ENCODE data around the gene TBC1D5.

The TBC1D5 gene

DNA sequence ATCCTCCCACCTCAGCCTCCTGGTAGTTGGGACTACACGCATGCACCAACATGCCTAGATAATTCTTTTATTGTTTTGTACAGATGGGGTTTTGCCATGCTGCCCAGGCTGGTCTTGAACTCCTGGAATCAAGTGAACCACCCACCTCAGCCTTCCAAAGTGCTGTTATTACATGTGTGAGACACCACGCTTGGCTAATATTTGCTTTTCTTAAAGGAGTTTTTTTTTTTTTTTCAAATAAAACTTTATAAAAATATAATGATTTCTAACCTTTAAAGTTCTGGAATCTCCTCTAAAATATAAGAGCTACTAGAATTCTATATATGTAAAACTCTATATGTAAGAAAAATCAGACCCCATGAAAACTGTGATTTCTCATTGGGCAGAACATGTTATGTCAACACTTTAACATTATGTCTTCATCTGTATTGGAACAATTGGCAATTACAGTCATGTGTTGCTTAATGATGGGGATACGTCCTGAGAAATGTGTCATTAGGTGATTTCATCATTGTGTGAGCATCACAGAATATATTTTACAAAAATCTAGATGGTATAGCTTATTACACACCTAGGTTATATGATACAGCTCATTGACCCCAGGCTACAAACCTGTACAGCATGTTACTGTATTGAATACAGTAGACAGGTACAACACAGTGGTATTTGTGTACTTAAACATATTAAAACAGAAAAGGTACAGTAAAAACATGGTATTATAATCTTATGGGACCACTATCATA is 480.6 kb downstream of the TBC1D5 start:
- DNase-seq: no peak

- DNase-seq: no peak
Measured at GRCh38 chr3:17260257-17260656, 482.2 kb downstream of the TBC1D5 start.

DNA sequence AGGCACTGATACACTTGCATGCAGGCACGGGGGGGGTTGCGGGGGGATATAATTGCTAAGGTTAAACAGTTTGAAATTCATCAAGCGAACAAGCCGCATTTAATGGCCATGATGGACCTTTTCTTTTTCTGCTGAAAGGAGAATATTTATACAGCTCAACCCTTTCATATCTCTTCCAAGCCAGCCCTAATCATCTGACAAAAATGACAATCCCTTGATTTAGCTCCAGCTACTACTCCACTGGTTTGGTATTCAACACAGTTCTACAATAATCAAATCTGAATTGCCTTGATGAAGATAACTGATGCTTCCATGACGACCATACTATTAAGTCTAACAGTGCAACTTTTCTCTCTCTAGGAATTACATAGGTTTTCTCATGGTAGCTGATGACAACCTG is 482.7 kb downstream of the TBC1D5 start:
- DNase-seq: no peak

DNA sequence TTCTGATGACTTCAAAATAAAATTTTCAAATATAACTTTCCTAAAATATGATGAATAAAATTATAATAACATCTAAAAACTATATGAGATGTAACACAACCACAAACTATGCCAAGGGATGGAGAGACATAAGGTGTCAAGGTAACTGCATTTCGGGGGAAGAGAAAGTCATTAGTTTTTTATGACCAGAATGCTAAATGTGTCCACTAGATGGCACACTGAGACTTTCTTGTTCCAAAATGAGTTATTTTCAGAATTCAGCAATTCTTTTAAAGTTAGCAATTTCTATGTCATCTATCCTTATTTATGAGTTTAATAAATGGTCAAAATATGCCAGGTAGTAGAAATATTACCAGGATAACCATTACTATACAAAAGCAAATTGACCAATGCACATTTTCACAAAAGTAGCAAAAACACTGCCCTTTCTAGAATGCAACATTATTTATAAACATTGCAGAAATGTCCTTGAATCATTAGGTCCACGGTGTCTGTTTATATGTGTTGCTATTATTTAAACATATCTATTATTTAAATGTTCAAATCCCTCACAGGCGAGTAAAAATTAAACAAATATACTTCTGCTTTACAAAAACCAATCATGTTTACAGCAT is 483.5 kb downstream of the TBC1D5 start:
- no peak for DNase-seq

GRCh38 chr3:17257269-17257668 is 485.2 kb downstream of the TBC1D5 start:
- DNase-seq: no peak

GRCh38 chr3:17243621-17244020 is 498.8 kb downstream of the TBC1D5 start:
- DNase-seq: no peak

DNA sequence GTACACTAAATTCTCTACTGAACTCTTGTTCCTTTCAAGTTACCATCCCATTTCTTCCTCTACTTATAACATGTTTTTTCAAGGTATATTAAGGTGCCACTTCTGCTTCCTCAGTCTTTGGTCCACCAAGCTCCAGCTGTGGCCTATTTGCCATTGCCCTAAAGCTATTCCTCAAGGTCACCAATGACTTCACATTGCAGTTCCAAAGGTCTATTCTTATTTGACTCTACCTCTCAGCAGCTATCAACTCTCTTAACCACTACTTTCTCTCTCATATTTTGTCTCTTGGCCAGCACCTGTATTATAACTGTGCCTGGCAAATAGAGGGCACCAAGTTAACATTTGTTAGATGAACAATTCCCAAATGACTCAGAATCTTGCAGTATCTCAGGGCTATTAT is 503.0 kb downstream of the TBC1D5 start:
- DNase-seq: no peak

GRCh38 chr3:17238023-17238422 is 504.4 kb downstream of the TBC1D5 start:
- DNase-seq: no peak

DNA sequence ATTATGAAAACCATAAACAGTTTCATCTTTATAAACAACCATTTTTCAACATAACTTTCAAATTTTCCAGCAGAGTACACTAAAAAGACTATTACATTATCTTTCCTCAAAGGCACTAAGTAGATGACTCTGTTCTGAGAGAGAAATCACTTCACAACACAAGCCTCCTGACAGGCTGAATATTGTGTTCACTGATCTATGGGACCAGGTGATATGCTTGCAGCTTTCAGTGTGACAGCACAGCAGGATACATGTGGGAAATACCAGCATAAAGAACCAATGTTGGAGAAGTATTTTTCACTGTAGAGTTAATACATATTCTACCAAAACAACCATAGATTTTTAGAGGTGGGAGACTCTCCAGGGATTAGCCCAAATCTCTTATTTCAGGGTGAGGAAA is 507.1 kb downstream of the TBC1D5 start:
- DNase-seq: no peak

- DNase-seq: no peak
Measured at GRCh38 chr3:17234382-17234781, 508.0 kb downstream of the TBC1D5 start.

DNA sequence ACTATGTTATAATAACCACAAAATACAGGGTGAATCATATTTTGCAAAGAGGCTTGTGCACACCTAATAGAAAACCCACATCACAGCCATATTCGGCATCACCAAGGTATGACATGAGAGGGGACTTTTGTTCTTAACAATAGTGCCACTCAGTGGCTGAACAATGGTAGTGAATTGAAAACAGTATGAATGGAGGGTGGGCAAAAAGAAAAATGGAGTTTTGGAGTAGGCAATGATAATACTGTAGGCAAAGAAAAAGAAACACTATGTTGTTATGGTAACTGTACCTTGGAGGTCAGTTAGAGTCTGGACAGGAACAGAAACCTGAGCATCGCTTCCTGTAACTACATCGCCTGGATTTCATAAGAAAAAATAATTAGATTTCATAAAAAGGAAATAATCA is 509.0 kb downstream of the TBC1D5 start:
- DNase-seq: peak; percentile 21

DNA sequence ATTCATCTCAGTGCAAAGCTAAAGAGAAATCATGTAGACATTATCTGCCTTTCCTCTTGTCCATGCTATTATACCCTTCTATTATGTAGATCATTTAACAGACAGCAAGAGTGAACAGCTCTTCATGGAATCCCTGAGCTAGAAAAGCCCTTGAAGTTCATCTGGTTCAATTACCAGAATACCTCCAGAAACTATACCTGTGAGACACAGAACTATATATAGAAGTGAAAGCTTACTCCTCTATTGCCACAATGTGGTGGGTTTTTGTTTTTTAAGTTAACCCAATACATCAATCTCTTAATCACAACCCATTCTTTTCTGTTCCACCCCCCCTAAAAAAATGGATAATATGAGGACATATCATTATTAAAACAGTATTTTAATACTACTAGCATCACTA is 510.0 kb downstream of the TBC1D5 start:
- no peak for DNase-seq

- no peak for DNase-seq
Measured at GRCh38 chr3:17231537-17232261, 510.7 kb downstream of the TBC1D5 start.

DNA sequence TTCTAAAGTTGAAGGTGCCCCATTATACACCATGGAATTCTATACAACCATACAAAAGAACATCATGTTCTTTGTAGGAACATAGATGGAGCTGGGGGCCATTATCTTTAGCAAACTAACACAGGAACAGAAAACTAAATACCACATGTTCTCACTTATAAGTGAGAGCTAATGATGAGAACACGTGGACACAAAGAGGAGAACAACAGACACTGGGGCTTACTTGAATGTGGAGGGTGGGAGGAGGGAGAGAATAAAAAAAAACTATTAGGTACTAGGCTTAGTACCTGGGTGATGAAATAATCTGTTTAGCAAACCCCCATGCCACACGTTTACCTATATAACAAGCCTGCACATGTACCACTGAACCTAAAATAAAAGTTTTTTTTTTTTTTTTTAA is 515.0 kb downstream of the TBC1D5 start:
- no peak for DNase-seq

DNA sequence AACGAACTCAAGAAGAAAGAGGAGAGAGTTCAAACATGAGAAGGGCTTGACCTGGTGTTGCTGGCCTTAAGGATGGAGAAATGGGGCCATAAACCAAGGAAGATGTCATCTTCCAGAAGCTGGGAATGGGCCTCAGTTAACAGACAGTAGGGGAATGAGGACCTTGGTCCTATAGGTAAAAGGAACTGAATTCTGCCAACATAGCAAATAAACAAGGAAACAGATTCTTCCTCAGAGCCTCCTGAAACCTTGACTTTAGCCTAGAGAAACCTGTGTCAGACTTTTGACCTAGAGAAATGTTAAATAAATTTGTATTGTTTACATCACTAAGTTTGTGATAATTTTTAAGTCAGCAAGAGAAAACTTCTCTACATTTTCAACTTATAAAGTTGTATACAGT is 520.9 kb downstream of the TBC1D5 start:
- DNase-seq: no peak

DNA sequence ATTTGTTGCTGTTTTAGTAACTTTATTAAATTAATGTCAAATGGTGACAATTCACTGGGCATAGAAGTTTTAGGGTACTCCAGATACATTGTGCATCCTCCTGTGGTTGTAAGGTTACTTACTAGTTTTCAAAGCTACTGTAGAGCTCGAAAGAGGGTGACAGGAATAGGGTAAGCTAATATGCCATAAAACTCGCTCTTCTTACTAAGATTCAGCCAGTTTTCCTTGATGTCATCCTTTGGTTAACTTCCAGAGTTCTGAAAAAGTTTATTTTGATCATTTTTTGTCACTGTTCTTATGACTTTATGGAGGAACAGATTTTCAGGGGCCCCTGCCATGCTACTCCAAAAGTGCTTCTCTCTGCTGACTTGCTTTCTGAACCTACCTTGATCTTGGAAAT is 522.8 kb downstream of the TBC1D5 start:
- DNase-seq: no peak

- no peak for DNase-seq
Measured at GRCh38 chr3:17218587-17218986, 523.8 kb downstream of the TBC1D5 start.

DNA sequence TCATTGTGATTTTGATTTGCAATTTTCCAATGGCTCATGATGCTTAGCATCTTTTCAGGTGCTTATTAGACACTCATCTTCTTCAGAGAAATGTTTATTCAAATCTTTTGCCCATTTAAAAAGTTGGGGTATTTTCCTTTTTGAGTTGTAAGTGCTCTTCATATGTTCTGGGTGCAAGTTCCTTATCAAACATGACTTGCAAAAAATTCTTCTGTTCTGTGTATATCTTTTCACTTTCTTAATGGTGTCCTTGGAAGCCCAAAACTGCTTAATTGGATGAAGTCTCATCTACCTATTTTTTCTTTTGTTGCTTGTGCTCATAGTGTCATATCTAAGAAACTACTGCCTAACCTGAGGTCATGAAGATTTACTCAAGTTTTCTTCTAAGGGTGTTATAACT is 524.8 kb downstream of the TBC1D5 start:
- no peak for DNase-seq

GRCh38 chr3:17213102-17213501 is 529.3 kb downstream of the TBC1D5 start:
- no peak for DNase-seq

- no peak for DNase-seq
Measured at GRCh38 chr3:17207979-17208378, 534.5 kb downstream of the TBC1D5 start.

- no peak for DNase-seq
Measured at GRCh38 chr3:17207019-17207418, 535.4 kb downstream of the TBC1D5 start.

DNA sequence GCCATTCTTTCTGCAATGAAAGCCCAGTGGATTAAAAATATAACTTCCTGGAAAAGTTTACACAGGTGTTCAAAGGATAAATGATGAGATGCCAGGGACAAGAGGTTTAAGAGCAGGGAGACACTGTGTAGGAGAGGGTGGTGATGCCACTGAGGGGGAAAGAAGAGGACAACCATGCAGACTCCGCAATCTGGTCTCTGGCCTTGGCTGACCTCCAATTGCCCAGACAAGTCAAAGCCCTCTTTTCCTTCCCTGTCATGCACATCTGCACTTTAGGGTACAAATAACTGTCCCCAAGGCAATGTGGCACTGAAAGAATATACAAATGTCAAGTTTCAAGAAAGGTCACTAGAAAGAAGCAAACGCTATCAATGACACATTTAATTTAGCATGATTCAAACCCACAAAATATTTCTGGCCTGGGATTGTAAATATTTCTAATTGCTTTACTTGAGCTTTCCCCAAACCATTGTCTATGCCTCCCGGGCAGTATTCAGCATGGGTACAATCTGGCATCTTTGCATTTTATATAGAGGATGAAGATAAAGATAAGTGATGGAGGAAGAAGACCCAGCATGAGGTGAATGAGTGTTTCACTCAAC is 538.3 kb downstream of the TBC1D5 start:
- no peak for DNase-seq

- DNase-seq: no peak
Measured at GRCh38 chr3:17201538-17201937, 540.9 kb downstream of the TBC1D5 start.
